HG03108 (cell line): ENCODE results near the gene FAM114A1.
"Not testable (repeated sequence)": the region's sequence is repeated elsewhere in the genome, so short reads cannot be mapped to it uniquely, and the experiment has no call there.

Source experiments
- ATAC-seq: cut with Tn5 transposase; IDR thresholded peaks from one replicate; pipeline ENCODE4 v1.9.1; 2021; ENCODE audit warnings: moderate library complexity; ENCODE audit not compliant: unreplicated experiment

The FAM114A1 gene

DNA sequence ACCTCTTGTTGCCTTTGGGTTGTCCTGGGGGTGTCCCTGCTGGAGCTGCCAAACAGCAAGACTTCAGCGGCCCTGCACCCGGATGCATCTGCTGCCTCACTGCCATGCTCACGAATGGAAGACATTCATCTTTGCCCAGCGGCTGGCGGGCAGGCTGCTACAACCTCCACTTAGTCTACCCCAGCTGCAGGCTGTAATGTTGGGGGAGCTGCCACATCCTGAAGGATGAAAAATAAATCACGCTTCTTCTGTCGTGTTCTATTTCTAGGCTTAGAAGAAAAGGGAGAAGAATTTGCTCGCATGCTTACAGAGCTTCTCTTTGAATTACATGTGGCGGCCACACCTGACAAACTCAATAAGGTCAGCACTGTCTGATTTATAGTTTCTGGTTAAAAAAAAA is 61.4 kb downstream of the FAM114A1 start:
- no peak for ATAC-seq

DNA sequence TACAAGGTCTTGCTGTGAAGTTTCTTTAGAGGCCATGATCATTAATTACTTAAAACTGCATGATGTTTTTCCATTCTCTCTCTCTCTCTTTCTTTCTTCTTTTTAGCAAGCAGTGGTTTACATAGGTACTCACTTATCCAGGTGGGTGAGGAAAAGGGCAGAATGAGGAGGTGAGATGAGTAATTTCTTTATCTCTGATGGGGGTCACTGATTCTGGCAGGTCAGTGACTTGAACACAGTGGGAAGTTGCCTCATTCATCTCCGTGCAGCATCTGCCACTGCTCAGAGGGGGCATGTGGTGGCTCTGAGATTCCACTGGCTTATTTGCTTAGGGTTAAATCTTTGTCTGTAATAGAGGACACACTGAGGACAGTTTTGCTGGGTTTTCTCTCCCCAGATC is 62.6 kb downstream of the FAM114A1 start:
- ATAC-seq, result no peak

DNA sequence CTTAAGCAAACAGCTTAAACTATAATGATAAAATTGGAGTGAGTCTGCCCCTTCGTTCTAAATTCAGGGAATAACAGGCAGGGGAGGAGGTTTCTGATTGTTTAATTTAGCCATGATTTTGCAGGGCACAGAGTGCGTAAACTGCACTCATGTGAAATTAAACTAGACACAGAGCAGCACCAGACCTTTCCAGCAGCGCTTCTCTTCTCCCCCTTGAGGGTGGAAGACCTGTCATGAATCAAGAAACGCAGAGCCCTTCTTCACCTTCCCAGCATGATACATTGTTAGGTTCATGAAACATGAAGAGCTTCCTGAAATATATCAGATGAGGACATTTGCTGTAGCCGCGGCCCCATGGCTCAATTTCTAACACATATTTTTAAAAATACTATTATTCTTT is 63.1 kb downstream of the FAM114A1 start:
- no peak for ATAC-seq

DNA sequence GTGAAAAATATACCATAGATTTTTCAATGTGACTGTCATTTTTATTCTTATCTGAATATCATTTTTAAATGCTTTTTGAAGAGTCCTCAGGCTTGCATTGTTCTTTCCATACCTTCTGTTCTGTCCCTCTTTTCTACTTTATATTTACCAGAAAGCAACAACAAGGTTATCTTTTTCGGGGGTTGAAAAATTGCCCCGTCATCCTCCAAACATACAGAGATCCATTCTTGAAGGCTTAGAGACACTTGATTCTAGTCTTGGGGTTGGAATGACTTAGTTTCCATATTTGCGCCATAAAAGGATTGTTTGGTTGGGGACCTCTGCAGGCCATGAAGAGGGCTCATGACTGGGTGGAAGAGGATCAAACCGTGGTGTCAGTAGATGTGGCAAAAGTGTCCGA is 63.5 kb downstream of the FAM114A1 start:
- no peak for ATAC-seq

DNA sequence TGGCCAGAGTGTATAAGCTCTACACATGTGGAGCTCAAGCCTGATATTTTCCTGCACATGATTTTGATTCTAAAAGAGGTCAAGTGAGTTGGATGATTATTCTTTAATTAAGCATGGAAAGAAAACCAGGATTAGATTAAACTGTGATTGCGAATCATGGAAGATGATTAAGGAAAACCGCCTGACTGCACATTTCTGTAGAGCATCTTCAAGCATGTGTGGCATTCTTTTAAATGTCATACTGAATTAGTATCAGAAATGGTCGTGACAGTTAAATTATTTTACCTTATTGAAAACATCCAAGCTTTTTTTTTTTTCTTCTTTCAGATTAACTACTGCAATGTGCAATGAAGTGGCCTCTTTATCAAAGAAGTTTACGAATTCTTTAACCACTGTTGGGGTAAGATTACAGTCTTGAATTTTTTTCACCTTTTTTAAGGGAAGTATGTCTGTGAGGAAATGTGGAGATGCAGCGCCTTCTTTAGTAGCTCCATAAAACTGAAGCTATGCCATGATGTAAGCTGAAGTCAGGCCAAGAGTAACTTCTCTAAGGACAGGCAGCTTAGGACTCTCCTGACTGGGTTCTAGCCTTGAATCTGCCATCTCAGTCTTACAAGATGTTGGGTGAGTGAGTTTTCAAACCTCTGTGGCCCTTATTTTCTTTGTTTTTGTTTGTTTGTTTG is 67.9 kb downstream of the FAM114A1 start:
- no peak for ATAC-seq

DNA sequence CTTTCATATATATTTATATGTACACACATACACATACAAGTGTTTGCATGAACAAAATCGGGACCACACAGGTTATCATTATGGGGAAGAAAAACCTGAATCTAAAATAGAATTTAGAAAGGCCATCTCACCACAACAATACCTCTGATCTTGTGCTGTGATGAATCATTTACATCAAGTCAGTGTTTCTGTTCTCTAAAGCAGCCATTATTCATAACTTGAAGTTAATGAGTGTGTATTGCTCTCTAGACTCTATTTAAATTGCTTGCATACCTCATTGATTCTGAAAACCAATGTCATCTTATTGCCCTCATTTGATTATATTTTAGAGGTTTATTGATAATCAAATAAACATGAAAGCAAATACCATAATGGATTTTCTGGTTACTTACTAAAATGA is 71.6 kb downstream of the FAM114A1 start:
- ATAC-seq, result peak; percentile 93

DNA sequence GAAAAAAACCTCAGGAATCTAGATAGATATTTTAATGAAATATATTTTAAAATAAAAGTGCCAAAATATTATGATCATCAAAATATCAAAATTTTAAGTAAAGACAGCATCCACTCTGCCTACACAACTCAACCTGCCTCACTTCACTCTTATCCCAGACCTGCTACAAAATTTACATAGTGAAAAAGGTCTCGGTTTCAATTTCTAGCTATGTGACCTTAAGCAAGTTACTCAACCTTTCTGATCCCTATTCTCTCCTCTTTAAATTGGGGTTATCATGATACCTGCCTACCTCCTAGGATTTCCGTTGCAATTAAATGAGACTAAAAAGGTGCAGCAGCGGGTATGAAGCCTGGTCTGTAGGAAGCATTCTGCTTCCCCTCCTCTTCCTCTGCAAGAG is 72.9 kb downstream of the FAM114A1 start:
- ATAC-seq, result no peak

DNA sequence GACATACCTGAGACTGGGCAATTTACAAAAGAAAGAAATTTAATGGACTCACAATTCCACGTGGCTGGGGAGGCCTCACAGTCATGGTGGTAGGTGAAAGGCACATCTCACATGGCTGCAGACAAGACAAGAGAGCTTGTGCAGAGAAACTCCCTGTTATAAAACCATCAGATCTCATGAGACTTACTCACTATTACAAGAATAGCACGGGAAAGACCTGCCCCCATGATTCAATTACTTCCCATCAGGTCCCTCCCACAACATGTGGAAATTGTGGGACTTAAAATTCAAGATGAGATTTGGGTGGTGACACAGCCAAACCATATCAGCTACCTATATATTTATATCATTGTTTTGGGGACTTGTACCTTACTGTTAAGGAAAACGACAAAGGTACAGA is 74.3 kb downstream of the FAM114A1 start:
- ATAC-seq, result not testable (repeated sequence)

DNA sequence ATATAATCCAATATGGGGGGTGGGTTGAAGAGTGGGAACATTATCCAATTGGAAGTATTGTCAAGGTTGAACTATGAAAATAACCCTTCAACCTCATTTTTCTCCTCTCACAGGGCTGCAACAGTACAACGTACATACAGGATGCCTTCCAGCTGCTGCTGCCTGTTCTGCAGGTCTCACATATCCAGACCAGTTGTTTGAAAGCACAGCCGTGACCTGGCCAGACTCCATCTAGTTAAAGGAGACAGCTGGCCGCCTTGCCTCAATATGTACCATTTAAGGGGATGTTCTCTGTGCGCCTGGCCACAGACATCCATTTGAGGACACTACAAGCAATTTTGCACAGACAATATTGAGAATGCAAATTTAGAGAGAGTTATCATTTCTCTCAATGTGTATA is 75.7 kb downstream of the FAM114A1 start:
- ATAC-seq, result no peak

DNA sequence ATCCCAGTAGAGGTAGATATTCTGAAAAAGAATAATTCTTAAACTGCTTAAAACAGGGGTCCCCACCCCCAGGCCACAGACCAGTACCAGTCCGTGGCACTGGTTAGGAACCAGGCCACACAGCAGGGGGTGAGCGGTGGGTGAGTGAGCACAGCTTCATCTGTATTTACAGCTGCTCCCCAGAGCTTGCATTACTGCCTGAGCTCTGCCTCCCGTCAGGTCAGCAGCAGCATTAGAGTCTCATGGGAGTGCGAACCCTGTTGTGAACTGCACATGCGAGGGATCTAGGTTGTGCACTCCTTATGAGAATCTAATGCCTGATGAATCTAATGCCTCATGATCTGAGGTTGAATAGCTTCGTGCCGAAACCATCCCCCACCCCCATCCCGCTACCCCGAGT is 76.8 kb downstream of the FAM114A1 start:
- no peak for ATAC-seq

DNA sequence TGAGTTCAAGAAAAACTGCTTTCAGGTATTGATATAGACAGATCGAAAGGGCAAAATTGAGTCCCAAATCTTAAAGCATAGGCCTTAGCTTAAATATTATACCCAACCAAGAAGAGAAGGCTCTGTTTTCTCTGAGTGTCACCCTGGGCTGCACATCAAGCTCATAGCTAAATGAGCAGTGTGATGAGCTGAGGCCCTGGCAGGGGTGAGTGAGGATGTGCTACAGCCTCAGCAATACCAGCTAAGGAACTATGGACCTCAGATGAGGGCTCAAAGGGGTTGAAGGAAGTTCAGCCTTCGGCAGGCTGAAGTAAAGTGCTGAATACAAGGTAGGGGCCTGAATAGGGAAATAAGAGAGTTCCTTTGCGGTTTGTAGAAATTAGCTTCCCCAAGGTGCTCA is 79.3 kb downstream of the FAM114A1 start:
- no peak for ATAC-seq

DNA sequence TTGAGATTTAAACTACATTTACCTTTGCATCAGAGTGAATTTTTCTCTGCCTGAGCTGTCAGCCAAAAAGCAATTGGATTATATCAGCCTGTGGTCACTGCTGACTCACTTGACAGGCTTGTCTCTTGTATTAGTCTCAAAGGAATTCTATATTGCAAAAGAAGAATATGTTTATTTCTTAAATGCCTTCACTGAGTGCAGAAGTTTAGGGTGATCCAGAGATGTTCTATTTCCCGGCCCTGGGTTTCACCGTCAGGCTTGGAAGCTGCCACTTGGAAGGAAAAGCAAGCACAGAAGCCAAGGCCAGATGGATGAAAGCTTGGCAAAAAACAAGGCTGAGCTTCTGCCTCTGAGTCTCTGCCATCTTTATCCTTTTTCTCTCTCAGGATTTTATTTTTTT is 80.9 kb downstream of the FAM114A1 start:
- ATAC-seq, result no peak

DNA sequence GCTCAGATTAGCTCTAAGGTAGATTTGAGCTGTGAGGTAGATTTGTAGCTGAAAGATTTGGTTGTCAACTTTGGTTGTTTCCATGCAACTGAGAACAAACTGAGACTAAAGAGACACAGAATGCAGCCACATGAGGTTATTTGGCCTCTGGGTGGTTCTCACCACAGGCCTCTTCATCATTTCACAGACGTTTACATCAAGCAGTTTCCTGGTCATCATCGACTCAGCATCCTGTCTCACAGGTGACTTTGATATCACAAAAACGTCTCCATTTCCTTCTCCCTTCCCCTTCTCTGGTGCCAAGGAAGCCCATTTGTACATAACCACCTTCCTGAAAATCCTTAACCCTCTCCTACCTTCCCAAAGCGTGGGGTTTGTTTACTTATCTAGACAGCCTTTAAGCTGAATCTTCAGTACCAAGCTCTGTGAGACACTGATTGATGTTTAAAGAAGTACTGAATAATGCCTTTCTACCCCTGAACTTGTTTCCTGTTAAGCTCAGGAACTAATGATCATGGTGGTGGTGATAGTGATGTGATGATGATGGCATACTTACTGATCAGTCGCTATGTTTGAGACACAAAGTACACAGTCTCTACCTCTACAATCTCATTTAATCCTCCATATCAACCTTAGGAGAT is 81.9 kb downstream of the FAM114A1 start:
- no peak for ATAC-seq

DNA sequence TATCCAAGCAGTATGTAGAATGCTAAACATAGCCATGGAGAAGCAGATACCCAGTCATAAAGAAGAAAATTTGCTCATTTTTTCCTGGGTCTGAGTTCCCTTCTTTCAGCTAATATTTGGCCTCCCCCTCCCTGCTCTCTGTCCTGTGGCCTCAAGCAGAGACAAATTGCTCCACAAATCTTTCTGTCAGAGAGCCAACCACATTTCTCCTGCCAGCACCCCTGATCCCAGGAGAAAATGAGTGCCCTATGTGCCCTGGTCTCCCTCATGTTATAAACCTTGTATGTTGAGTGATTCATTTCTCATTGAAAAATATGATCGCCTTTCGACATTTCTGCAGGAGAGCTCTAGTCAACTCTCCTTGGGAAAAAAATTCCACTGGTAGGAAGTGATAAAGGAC is 82.6 kb downstream of the FAM114A1 start:
- ATAC-seq, result no peak

DNA sequence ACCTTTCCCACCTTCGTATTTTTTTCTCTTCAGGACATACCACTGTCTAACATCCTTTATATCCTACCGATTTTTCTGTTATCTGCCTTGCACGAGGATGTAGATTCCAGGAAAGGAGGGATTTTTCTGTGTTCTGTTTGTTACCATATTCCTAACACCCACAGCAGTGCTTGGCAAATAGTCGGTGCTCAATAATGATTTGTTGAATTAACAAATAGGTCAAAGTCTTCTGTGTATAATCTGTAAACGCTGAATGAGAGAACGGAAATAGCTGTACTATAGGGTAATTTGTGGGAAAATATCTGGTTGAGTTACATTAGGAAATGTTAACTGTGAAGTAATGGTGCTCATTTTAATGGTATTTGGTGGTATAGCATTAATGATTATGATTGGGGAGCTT is 83.1 kb downstream of the FAM114A1 start:
- no peak for ATAC-seq

DNA sequence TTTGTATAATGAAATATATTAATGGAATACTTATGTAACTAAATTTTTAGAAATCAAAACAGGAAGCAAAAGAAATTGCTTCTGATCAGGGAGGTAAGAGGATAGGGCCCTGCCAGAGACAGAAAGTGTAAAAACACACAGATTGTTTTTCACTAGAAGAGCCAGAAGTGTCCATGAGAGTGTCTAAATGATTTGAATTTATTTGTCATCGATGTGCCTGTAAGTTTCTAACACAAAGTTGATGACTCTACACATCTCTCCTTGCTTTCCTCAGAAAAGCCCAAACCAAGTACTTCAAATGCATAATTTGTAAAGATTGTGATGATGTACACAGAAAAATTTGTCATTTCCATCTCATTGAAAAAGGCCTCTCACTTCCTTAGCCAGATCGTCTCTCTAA is 84.0 kb downstream of the FAM114A1 start:
- ATAC-seq, result no peak

DNA sequence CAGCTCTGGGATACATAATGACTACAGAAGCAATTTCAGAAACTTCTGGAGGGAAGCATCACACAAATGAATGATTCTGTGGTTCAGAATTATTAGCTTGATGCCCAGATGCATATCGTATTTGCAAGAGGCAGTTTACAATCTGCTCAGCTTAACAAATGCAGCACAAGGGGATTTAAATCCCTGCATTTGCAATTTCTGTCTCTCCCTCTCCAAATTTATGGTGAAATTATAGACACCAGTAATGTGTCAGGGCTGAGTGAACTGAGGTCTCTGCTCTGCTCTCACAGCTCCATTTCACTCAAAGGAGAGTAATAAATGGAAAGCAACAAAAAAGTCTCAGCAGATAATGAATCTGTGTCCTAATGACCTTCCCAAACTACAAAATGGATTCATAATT is 84.4 kb downstream of the FAM114A1 start:
- no peak for ATAC-seq

DNA sequence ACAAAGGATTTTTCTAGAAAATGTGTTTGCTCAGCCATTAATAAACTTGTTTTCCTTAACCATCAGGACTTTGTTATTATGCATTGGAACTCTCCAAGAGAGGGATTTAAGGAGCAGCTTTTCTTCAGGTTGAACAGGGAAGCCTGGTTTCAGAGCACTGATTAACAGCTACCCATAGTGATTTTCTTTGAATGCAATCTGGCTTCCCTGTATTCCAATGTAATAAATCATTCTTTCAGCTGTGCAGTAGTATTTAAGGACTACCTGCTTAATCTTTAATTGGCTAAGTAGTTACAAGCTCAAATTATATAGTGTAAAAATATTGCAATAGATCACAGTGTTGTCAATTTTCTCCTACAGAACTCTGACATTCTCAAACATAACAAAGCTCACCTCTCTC is 87.1 kb downstream of the FAM114A1 start:
- ATAC-seq, result no peak

DNA sequence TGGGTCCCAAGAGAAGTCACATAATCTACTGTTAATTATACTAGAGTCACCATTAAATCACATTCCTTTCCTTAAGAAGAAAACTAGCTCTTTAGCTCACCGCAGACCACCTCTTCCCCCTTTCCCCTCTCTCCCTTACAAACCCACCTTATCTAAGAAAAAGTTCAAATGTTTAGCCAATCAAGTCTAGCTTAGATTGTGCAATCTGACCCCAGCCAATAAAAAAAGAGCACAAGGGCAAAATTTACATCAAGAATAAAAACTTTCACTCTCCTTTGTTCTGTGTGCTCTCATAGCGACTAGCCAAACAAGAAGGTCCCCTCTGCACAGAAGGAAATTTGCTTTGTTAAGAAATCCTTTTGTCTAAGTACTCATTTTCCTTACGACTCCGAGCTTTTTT is 88.4 kb downstream of the FAM114A1 start:
- ATAC-seq, result no peak

DNA sequence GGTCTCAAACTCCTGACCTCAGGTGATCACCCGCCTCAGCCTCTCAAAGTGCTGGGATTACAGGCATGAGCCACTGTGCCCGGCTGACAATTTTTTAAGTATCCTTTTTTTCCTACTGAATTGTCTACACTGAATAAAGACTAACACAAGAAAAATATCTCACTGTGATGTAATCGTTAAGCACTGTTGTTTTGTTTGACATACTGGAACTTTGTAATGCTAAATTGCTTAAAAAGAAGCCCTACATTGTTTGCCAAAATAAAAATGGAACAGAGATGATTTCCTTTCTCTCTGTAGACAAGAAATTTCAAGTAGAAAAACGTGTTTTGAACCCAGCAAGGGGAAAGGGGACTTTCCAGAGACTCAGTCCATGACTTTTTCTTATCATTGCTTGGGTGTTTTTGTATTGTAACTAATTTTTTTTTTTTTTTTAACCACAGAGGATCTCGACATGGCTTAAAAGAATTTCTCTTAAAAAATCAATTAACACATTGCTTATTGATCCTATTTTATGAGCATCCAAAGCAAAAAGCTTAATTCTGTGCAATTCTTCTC is 89.7 kb downstream of the FAM114A1 start:
- ATAC-seq, result no peak

DNA sequence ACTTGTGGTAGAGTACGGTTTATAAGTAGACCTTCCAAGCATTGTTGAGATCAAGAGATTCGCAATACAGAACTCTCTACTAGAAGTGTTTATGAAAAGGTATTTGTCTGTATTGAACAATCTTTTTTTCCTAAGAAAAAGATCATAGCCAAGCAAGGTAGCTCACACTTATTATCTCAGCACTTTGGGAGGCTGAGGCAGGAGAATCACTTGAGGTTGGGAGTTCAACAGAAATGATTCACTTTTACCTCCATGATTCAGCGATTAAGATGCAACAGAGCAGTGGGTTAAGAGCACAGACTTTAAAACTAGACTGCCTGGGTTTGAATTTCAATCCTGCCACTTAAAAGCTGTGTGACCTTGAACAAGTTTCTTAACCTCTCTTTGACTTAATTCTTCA is 90.3 kb downstream of the FAM114A1 start:
- no peak for ATAC-seq

DNA sequence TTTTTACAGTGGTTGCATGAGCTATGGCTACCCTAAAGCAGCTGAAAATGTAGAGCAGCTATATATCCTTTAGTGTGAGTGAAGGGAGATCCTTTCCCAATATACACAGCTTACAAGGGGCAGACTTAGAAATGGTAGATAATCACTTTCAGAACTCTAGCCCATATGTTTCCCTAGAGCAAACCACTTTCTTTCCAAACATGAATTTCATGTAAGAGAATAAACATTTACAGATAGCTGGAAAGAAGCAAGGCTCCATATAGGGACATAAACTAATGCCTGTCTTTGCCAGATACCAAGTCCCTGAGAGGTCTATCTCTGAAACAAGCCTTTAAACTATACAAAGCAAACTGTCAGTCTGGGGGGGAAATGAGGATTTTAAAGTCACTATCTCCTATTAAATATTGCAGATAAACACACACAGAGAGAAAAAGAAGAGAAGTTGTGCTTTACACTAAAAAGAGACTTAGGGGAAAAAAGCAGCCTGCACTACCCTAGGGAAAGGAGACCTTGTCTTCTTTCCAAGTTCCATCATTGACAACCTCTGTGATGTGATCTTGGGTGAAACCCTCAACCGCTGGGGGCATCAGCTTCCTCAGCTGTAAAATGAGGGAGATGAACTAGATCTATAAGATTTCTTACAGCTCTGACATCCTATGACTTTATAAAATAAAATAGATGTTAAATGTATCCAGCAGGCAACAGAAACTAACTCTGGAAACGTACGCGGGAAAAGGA is 91.0 kb downstream of the FAM114A1 start:
- ATAC-seq, result no peak
